NCI-H2081 (cell line): ENCODE results near the gene SPSB3.

Experiments used
- DNase-seq, 2 experiments: peaks; one replicate each; lab custom pipeline; 2025; lab: John Stamatoyannopoulos, UW

The SPSB3 gene

DNA sequence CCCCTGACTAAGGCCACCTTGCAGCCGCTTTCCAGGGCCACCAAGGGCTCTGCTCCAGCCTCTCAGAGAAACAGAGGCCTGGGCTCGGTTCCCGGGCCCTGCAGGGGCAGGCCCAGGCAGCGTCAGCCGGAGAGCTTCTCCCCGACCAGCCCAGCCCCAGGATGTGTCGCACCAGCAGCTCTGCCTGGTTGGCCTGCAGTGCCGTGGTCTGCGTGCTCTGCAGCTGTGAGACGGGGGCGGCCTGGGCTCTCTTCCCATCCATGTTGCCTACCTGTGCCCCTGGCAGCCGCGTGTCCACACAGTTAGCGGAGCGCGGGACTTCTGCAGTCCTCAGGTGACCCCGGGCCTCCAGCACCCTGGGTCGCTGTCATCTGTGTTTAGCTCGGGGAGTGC, 6.3 kb upstream of the SPSB3 start:
- no peak for DNase-seq

DNA sequence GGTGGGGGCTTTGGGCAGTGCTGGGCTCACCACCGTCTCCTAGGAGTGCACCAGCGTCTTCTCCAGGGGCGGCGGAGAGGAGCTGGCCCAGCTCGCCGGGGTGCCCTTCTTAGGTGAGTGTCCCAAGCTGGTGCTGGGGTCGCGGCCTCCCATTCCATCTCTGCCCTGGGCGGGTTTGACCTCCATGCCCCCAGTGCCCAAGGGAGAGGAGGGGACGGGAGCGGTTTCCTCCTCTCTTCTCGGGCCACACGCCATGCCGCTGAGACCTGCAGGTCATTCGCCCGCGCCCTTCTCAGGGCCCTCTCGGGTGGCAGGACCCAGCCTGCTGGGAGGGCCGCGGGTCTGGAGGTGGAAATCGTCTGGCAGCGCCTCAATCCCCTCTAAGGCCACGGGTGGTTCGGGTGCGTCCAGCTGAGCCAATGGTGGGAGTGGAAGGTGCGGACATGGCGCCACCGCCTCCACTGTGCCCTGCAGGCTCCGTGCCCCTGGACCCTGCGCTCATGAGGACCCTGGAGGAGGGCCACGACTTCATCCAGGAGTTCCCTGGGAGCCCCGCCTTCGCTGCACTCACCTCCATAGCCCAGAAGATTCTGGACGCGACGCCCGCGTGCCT, 5.8 kb upstream of the SPSB3 start:
- DNase-seq = no peak

DNA sequence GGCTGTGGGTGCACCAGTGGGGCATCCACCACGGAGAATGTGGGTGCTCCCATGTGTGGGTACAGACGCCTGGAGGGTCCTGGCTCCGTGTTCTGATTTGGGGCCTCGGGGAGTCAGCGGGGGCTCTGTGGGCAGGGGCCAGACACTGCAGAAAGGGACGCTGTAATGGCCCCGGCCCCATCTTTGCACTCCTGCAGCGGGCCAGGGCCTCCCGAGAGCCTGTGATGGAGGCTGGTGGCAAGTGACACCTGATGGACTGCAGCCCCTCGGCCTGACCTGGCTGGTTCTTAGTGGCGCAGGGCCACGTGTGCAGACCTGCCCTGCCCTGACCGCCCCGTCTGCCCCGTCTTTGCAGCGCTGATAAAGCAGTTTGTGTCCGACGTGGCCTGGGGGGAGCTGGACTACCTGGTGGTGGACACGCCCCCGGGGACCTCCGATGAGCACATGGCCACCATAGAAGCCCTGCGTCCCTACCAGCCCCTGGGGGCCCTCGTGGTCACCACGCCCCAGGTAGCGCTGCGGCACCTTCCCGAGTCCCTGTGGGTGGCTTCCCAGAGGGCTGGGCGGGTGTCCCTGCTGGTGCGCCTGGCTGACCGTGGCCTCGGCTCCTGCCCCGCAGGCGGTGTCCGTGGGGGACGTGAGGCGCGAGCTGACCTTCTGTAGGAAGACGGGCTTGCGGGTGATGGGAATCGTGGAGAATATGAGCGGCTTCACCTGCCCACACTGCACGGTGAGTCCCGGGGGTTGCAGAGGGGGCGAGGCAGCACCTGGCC, 5.1 kb upstream of the SPSB3 start:
- DNase-seq = no peak

DNA sequence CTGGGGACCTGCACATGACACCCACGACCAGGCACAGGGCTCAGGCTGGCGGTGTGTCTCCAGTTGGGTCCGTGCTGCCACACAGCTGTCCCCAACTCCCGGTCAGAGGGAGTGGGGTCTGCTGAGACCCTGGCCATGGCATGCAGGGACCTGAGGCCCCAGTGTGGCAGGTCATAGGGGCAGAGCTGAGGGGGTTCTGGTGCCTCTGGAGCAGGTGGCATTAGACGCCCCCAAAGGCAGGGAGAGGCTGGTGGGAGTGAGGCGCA, 4.6 kb upstream of the SPSB3 start:
- DNase-seq = no peak

DNA sequence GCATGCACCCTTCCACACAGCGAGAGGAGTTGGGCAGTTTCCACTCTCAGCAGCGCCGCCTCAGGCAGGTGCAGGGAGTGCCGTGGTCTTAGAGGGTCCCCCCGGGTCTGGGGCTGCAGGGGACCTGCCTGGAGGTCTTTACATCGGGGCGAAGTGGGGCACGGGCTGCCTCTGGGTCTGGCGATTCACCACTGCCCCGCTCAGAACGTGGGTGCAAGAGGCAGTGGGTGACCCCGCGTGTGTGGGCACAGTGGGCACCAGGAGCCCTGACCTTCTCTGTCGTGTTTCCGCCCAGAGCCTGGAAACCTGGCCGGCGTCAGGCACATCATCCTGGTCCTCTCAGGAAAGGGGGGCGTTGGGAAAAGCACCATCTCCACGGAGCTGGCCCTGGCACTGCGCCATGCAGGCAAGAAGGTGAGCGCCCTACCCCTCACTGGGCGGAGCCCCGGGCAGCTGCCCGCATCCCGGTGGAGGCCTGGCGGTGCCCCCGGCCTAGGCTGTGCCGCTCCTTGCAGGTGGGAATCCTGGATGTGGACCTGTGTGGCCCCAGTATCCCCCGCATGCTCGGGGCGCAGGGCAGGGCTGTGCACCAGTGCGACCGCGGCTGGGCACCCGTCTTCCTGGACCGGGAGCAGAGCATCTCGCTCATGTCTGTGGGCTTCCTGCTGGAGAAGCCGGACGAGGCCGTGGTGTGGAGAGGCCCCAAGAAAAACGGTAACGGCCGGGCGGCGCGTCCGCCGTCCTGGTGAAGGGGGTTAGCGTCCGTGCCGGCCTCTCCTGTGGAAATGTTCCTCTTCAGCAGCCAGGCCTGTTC, 4.1 kb upstream of the SPSB3 start:
- DNase-seq = no peak

DNA sequence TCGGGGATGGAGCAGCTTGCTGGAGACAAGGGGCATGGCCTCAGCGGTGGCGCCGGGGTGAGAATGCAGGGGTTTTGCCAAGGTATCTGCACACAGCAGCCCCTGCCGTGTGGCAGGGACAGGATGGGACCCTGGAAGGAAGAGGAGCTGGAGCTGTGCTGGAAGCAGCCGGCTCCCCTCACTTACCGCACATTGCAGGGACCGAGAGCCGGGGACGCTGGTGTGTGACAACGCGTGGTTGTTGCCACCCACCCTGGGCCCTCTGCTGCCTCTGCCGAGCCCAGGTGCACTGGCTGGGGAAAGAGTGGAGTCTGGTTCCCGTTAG, 3.4 kb upstream of the SPSB3 start:
- no peak for DNase-seq

DNA sequence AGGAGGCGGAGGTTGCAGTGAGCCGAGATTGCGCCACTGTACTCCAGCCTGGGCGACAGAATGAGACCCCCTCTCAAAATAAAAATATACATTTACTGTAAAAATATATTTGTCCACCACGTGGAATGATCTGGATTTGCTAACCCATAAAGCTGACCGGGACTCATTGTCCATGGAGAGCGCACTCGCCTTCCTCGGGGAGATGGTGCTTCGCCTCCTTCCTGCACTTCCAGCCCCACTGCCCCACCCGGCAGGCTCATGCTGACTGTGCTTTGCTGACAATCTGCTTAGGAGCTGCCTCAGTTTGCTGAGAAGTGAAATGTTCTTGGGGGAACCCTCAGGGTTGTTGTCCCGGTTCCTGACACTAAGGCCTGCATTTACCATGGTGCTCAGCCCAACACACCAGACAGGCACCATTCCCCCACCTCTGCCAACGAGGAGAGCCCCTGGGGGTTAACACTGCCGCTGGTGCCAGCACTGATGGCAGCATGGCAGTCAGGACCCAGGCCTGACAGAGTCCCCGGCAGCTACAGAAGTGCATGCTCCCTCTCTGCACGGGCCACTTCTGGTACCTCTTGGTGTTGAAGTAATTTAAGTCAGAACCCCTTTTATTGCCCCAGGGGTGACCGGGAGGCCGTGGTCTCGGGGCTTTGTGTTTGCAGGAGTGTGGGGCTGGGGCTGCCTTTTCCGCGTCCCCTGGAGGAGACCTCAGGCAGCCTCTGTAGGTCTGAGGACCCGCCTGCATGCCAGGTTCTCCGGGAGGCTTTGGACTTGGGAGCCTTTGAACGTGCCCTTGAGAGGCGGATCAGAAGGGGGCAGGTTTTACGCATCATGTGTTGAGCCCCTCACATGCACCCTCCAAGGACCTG, 2.8 kb upstream of the SPSB3 start:
- DNase-seq = no peak

DNA sequence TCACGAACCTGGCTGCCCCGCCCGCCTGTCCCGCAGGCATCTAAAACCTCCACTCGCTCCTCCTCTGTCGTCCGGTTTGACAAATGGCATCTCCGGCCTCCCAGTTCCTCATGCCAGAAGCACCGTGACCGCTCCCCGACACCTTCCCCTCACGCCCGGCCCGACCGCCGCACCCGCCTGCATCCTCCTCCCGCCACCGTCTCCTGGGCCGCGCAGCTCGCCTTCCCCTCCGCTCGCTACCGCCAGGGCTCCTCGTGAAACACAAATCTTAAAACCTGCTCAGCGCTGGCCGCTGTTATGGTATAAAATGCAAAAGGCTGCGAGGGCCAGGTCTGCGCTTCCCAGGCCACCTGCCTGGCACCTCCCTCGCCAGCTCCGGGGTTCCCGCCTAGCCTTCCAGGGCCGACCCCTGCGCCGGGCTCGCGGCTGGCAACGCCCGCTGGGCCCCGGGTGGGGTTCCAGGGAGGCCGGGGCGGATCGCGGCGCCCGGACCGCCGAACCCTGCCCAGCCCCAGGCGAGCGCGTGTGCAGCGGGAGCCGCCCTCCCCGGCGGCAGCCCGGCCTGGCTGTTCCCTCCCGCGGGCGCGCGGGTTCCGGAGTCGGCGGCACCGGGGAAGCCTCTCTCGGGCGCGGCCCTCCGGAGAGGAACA, 488 bp downstream of the SPSB3 start:
- no peak for DNase-seq

DNA sequence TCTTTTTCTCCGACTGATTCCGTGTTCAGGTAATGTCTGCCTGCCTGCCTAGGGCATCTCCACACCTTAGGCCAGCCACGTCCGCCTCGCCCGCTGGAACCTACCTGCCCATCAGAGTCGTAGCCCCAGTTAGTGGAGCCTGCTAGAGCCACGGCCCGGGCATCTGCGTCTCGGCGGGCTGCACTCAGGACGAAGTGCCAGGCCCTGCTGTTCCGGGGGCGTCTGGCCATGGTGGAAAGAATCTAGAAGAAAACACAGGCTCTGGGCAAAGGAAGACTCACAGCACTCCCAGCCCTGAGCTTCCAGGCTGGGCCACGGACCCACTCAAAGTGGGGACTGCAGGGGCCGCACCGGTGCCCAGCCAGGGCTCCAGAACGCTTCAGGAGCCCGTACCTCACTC, 1.1 kb downstream of the SPSB3 start:
- no peak for DNase-seq

DNA sequence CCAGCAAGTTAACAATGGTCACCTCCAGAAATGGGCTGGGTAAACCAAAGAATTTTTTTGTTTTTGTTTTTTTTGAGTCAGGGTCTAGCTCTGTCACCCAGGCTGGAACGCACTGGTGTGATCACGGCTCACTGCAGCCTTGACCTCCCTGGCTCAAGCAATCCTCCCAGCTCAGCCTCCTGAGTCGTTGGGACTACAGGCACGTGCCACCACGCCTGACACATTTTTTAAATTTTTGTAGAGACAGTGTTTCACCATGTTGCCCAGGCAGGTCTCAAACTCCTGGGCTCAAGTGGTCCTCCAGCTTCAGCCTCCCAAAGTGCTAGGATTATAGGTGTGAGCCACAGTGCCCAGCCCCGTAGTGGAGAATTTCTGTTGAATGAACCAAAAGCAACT, 1.7 kb downstream of the SPSB3 start:
- DNase-seq = no peak

DNA sequence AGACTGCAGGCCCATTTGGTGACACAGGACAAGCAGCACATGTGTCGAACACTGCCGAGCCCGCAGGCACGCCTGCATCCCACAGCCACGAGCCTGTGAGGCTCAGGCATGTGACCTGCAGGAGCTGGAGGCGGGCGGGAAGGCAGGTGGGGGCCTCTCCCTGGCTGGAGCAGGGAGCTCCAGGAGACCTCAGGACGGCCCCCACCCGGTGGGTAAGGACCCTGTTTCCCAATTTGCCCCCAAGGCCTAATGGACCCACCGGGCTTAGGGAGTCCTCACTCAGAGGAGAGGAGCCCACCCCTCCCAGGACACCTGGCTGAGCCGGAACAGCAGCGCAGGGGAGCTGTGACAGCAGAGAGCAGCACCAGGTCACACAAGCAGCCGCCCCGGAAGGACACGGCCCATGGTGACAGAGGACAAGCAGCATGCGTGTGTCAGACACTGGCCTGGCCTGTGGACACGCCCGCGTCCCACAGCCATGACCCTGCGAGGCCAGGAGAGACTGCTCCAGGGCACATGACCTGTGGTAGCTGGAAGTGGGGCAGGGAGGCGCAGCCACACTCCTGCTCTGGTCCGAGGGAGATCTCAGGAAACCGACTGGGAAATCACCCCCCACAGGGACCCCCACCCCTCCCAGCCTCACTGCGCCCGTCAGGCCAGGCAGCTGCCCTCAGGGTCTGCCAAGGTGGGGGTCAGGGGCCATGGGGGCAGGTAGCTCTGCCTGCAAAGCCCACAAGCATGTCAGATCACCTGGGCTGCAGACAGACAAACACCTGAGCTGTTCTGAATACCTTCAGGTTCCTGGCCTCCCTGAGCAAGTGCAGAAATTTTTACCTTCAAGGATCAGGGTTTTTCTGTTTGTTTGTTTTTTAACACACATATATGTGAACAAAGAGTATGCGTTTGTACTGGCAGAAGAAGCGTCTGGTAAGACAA, 2.4 kb downstream of the SPSB3 start:
- DNase-seq = no peak

DNA sequence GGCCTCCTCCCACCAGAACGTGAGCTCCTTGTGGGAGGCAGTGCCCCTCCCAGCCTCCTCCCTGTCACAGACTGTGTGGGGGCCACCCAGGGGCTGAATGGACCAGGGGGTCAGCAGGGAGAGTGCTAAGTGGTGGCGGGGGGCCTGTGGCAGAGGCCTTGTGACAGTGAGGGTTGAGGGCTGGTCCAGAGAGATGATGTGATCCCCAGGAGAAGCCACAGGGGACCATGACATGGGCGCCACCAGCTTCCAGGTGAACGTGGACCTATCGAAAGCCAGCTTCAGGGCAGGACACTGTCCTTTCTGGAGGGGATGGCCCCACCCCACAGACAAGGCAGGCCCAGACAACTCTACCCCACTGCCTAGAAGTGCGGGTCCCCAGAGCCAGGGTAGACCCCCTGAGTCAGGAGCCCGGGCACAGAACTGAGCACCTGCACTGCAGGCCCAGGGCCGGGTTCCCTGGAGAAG, 3.1 kb downstream of the SPSB3 start:
- no peak for DNase-seq

DNA sequence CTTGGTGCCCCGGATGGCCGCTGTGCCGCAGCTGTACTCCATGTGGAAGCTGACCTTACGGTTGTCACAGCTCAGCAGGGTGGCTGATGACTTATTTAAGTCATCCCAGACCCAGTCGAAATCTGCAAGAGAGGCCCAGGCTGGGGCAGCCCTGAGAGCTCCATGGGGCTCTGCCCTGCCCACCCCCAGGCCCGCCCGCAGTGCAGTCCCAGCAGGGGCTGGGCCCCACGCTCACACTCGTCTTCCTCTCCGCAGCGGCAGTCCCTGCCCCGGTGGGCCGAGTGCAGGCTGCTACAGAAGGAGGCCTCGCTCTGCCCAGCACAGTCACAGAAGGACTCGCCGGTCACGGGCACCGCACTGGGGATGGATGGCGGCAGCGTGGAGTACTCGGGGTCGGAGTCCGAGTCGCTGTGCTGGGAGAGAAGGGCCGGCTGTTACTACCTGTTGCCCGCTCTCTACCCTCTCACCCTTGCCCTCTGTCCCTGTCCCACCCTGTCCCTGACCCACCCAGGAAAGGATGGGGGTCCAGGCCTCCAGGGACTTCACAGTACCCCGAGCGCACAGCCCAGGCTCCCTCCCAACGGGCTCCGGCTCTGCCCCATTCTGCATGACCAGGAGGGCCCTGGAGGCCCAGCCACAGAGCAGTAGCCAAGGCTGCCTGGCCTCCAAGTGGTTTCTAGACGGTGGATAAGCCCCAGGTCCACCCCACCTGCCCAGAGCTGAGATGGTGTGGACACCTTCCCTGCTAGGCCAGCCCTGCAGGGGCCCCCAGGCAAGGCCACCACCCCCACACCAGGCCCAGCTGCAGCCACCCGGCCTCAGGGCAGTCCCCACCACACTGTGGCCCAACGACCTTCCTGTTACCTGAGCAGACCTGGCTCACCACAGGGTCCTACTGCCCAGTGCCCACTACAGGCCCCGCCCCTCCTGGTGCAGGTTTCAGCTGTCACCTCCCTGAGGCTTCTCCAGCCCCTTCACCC, 3.9 kb downstream of the SPSB3 start:
- no peak for DNase-seq

DNA sequence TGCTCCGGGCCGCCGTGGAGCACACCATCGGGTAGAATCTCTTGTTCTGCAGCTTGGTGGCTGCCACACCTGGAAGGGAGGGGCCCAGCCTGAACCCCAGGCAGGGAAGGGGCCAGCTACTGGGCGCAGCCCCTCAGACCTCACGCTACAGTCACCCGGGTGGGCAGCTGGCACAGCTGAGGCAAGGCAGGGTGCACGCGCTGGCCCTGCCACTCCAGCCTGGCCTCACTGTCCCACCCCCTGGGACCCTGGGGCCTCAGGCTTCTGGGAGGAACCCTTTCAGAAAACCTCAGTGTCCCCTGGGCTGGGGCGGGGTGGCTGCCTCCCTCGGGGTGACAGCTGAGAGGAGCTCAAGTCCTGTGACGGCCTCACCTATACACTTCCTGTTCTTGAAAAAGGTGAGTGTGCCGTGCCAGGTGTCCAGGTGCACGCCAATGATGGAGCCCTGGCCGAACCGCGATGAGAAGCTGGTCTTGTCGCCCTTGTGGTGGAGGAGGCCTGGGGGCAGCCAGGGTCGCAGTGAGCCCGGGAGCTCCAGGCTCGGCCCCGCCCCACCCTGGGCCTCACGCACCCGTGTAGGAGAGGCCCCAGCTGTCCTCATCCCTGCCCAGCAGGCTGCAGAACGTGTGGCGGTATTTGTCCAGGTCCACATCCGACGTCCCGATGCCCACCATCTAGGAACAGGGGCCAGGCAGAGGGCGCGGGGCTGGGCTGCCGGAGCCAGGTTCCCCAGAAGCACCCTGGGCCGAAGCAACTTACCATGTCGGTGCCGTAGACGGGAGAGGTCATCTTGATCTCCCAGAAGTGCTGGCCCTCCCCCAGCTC, 4.8 kb downstream of the SPSB3 start:
- no peak for DNase-seq

DNA sequence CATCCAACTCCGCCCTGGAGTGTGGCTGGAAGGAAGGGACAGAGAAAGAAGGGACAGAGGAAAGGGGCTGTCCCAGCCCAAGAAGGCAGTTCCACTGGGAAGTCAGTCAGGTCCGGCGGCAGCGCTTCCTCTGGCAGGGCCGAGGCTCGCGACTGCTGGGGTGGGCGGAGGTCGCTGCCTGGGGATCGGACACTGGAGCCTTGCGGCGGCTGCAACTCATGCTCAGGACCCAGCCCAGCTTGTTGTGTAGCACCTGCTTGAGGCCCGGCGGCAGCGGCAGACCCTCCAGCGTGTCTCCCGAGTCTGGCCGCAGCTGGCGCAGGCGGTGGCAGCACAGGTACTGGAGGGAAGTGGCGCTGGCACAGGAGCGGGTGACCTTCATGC, 5.4 kb downstream of the SPSB3 start:
- DNase-seq = no peak

DNA sequence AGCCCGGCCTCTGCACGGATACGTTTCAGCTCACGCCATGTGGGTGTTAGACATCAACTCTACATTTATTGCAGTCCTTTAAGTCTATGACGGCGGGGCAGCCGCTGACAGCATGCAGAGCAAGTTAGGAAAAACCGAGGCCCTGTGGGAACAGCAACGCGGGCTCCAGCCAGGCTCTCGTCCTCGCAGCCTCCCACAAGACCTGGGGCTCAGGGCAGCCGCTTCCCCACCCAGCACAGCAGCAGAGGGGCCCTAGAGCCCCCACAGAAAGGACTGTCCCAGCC, 5.8 kb downstream of the SPSB3 start:
- DNase-seq = no peak

DNA sequence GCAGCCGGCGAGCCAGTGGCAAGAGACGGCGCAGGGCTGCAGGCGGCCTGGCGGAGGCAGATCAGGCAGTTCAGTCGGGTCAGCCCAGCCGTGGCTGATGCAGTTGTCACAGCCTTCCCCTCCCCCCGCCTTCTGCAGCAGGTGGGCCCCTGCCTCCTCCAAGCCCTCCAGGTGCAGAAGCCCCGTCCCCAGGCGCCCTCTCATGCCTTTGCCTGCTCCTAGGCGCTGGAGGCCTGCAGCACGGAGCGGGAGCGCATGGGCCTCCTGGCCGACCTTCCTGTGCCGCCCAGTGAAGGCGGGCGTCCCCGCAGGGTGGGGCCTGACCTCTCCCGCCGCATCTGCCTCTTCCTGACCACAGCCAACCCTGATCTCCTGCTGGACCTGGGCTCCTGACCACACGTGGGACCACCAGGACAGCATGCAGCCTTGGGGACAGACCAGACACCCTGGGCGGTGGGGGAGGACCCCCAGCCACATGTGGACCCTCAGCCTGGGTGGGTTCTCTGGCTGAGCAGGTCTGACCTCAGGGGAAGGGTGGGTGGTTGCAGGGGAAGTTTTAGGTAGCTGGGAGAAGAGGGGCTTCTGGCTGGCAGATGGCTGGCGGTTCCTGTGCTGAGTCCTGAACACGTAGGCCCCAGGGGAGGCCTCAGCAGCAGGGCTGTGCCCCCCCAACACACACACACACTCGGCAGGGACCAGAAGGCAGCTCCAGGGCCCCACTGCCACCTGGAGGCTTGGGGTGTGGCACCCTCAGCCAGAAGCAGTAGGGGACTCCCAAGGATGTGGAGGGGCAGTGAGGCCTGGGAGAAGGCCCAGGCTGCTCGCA, 6.3 kb downstream of the SPSB3 start:
- no peak for DNase-seq
